ENCODE measurements around the gene EHD1.

Gene EHD1

GRCh38 chr11:64871492-64871891, 6.9 kb downstream of the EHD1 start:
- DNase-seq, result no peak

GRCh38 chr11:64870893-64871466, 7.4 kb downstream of the EHD1 start:
- peak; percentile 53 for DNase-seq

GRCh38 chr11:64870176-64870892, 8.1 kb downstream of the EHD1 start:
- DNase-seq, result peak; percentile 81

- DNase-seq, result no peak
Observed at GRCh38 chr11:64869571-64870175, 8.7 kb downstream of the EHD1 start.

- DNase-seq, result no peak
Observed at GRCh38 chr11:64868904-64869570, 9.4 kb downstream of the EHD1 start.

- DNase-seq, result no peak
Observed at GRCh38 chr11:64867748-64868462, 10.5 kb downstream of the EHD1 start.

- no peak for DNase-seq
Observed at GRCh38 chr11:64866173-64866491, 12.3 kb downstream of the EHD1 start.

- no peak for DNase-seq
Observed at GRCh38 chr11:64865286-64866172, 12.9 kb downstream of the EHD1 start.

- DNase-seq, result no peak
Observed at GRCh38 chr11:64864473-64865285, 13.7 kb downstream of the EHD1 start.

- DNase-seq, result no peak
Observed at GRCh38 chr11:64864135-64864472, 14.3 kb downstream of the EHD1 start.

- no peak for DNase-seq
Observed at GRCh38 chr11:64863391-64864060, 14.9 kb downstream of the EHD1 start.

- DNase-seq, result no peak
Observed at GRCh38 chr11:64862987-64863390, 15.4 kb downstream of the EHD1 start.

- peak; percentile 54 for DNase-seq
Observed at GRCh38 chr11:64861227-64861975, 17.0 kb downstream of the EHD1 start.

- DNase-seq, result peak; percentile 87
Observed at GRCh38 chr11:64859542-64860414, 18.6 kb downstream of the EHD1 start.

GRCh38 chr11:64858467-64859263, 19.8 kb downstream of the EHD1 start:
- DNase-seq, result peak; percentile 63

GRCh38 chr11:64857485-64857884, 20.9 kb downstream of the EHD1 start:
- no peak for DNase-seq

- peak; percentile 51 for DNase-seq
Observed at GRCh38 chr11:64856382-64857227, 21.8 kb downstream of the EHD1 start.

Measured in hematopoietic multipotent progenitor cell treated with erythropoietin and hydrocortisone succinate and interleukin-3 and kit ligand, for 4 days (in vitro differentiated cells).